Endothelial cell (in vitro differentiated cells): ENCODE results near the gene EBI3. TPM values are rescaled to one million over a fixed set of nuclear protein-coding genes. Genes with fewer than 3 reads are reported as not detected.

ENCODE experiments used
- DNase-seq: peaks from one replicate; pipeline ENCODE4 v3.0.0; 2021; ENCODE audit warnings: low spot score
- H3K27ac Mint-ChIP-seq: one replicate; pipeline ENCODE4 v1.8.0; 2021; ENCODE audit warnings: mixed read lengths, inconsistent platforms; ENCODE audit not compliant: unreplicated experiment
- H3K27me3 Mint-ChIP-seq: one replicate; pipeline ENCODE4 v1.8.0; 2021; ENCODE audit warnings: mild to moderate bottlenecking, moderate library complexity, mixed read lengths, inconsistent platforms; ENCODE audit not compliant: unreplicated experiment
- H3K36me3 Mint-ChIP-seq: one replicate; pipeline ENCODE4 v1.8.0; 2021; ENCODE audit warnings: mild to moderate bottlenecking, low read depth, mixed read lengths, inconsistent platforms; ENCODE audit not compliant: unreplicated experiment
- H3K4me1 Mint-ChIP-seq: one replicate; pipeline ENCODE4 v1.8.0; 2021; ENCODE audit warnings: mild to moderate bottlenecking, mixed read lengths, inconsistent platforms; ENCODE audit not compliant: unreplicated experiment
- H3K4me3 Mint-ChIP-seq: one replicate; pipeline ENCODE4 v1.8.0; 2021; ENCODE audit warnings: mild to moderate bottlenecking, mixed read lengths, inconsistent platforms; ENCODE audit not compliant: unreplicated experiment
- H3K9me3 Mint-ChIP-seq: one replicate; pipeline ENCODE4 v1.8.0; 2021; ENCODE audit warnings: mixed read lengths, inconsistent platforms; ENCODE audit not compliant: unreplicated experiment
- CTCF ChIP-seq: fragments of 200-600 bp; sonication (generic); IDR thresholded peaks from one replicate; pipeline ENCODE4 v1.5.0; 2021; ENCODE audit warnings: antibody characterized with exemption; ENCODE audit not compliant: unreplicated experiment
- total RNA-seq: library from RNA; stranded (reverse); fragmentation: NEBNext Ultra II Directional; extraction: Animal tissue kit (Norgen Biotek cat#: 25700); gene quantifications from one replicate; pipeline ENCODE4 v1.2.1, GENCODE V29; 2021; ENCODE audit not compliant: unreplicated experiment

The EBI3 gene
- total RNA-seq, 1 donor from 2014 or later: 9.7 TPM

GRCh38 chr19:4201798-4202197 is 27.5 kb upstream of the EBI3 start:
- Mint-ChIP-seq H3K4me3 (no peak overlapping the region), H3K36me3 (peaks cover 13% of the 10 kb centered on the region), H3K27me3 (peaks cover 18% of the 10 kb centered on the region)

GRCh38 chr19:4206818-4207484 is 22.4 kb upstream of the EBI3 start:
- Mint-ChIP-seq H3K27ac (no peak overlapping the region), H3K4me3 (no peak overlapping the region), H3K27me3 (peaks cover 1% of the 10 kb centered on the region), H3K4me1 (no peaks in the 10 kb centered on the region), H3K9me3 (no peaks in the 10 kb centered on the region), H3K36me3 (no peaks in the 10 kb centered on the region)
- TF ChIP-seq CTCF: no peak
- no peak for DNase-seq

More at GRCh38 chr19:4201798-4202197, 27.5 kb upstream of the EBI3 start:
- H3K9me3 Mint-ChIP-seq: no peaks in the 10 kb centered on the region
- peaks cover 8% of the 10 kb centered on the region for H3K4me1 Mint-ChIP-seq
- no peak overlapping the region for H3K27ac Mint-ChIP-seq
- TF ChIP-seq CTCF: no peak
- DNase-seq: no peak

- H3K4me1 Mint-ChIP-seq: no peaks in the 10 kb centered on the region
- no peak for TF ChIP-seq CTCF
- H3K9me3 Mint-ChIP-seq: no peaks in the 10 kb centered on the region
- H3K27ac Mint-ChIP-seq: no peak overlapping the region
- H3K4me3 Mint-ChIP-seq: no peak overlapping the region
- peaks cover 3% of the 10 kb centered on the region for H3K27me3 Mint-ChIP-seq
- H3K36me3 Mint-ChIP-seq: no peaks in the 10 kb centered on the region
- no peak for DNase-seq
These were observed 20.8 kb upstream of the EBI3 start for GRCh38 chr19:4208385-4209094.

- no peak overlapping the region for H3K27ac Mint-ChIP-seq
- peaks cover 5% of the 10 kb centered on the region for H3K27me3 Mint-ChIP-seq
These were observed 19.1 kb upstream of the EBI3 start for GRCh38 chr19:4210166-4210731.

More at GRCh38 chr19:4210166-4210731, 19.1 kb upstream of the EBI3 start:
- TF ChIP-seq CTCF: no peak
- H3K9me3 Mint-ChIP-seq: no peaks in the 10 kb centered on the region
- no peaks in the 10 kb centered on the region for H3K4me1 Mint-ChIP-seq
- no peak for DNase-seq
- no peaks in the 10 kb centered on the region for H3K36me3 Mint-ChIP-seq
- H3K4me3 Mint-ChIP-seq: no peak overlapping the region
